Stimulated activated CD8-positive, alpha-beta memory T cell treated with anti-CD3 and anti-CD28 coated beads, Interleukin-2, amount 100 ng/mL, for 48 hours (primary cell): ENCODE results near the gene GNG12.

Experiments used
- DNase-seq, 2 donors: peaks; one replicate each; pipeline ENCODE4 v3.0.0-alpha.2; 2020; ENCODE audit warnings: low read depth in 2 of 2

The GNG12 gene

GRCh38 chr1:67832737-67833601 lies at the start of gene GNG12:
Gene GNG12, minus strand, starts transcription at chr1:67833467. Its CDS starts 125,781 bp downstream, at chr1:67707686.
- peak in 1 of 2 donors; percentile 10 for DNase-seq

DNA sequence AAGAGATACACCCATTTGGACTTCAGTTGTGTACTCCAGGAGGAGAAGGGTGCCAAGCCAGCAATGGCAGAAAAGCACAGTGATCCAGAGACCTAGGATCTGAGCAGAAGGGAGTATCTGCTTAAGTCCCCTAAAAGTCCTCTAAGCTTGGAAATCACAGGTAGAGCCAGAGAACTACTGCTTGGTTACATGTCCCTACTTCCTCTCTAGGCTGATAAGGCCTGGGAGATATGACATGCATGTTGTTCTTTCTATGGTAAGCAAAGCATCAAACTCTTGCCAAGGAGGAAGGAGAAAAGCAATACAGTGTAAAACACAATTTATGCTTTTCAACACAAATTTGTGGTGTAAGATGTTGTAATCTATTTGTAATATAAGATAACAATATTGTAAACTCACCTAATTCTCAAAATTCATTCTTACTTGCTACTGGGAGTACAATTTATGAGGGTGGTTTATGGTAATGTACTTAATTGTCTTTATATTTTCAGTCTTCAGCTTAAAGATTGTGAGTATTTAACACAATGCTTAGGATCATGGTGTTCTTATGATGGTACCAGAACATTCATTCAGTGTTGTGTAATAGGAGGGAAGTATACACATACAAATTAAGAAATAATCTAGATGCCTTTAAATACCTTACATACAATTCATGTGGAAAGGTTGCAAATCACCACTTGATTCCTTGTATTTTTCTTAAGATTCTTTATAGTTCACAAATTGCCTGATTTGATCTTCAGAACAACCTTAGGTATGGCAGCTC lies 49.1 kb upstream of the GNG12 start:
- no peak for DNase-seq

- no peak for DNase-seq
Measured at GRCh38 chr1:67880056-67880601, 46.9 kb upstream of the GNG12 start.

- DNase-seq = no peak
Measured at GRCh38 chr1:67879485-67879884, 46.2 kb upstream of the GNG12 start.

DNA sequence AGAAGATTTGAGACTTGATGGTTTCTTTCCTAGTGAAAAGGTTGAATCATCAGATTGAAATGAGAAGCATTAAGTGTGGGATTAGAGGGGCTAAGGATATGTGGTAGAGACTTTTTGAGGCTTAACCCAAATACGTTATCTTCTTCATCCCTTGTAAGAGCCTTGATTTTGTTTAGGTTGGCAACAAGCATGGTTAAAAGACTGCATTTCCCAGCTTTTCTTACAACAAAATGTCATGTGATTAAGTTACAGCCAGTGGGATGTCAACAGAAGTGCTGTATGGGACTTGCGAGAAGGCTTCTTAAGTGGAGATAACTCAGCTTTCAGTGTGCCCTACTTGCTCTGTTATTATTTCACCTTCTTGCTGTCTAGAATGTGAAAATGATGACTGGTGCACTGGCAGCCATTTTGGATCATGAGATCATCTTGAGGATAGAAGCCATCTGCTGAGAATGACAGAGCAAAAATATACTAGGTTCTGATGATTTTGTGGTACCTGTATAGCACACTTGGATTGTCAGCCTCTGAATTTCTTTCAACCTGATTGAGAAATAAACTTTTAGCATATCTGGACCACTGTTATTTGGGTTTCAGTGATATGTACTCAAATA lies 41.3 kb upstream of the GNG12 start:
- no peak for DNase-seq

DNA sequence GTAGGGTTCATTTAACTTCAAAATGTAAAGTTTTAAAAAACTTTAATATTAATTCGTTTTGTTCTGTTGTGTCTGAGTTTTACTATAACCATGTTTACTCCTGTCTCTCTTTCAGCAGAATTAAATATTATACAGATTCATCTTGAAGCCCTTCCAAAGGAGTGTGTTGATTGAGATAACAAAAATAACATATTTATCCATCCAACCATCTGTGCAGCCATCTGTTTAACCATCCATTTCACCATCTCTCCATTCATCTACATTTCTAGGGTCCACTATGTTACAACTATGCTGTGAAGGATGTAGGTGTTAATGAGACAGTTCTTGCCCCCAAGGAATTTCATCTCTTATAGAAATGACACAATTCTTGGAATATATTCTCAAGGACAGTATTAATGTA lies 36.0 kb upstream of the GNG12 start:
- DNase-seq = no peak

GRCh38 chr1:67863637-67864036 lies 30.4 kb upstream of the GNG12 start:
- DNase-seq = no peak

- DNase-seq = no peak
Measured at GRCh38 chr1:67862685-67863084, 29.4 kb upstream of the GNG12 start.

DNA sequence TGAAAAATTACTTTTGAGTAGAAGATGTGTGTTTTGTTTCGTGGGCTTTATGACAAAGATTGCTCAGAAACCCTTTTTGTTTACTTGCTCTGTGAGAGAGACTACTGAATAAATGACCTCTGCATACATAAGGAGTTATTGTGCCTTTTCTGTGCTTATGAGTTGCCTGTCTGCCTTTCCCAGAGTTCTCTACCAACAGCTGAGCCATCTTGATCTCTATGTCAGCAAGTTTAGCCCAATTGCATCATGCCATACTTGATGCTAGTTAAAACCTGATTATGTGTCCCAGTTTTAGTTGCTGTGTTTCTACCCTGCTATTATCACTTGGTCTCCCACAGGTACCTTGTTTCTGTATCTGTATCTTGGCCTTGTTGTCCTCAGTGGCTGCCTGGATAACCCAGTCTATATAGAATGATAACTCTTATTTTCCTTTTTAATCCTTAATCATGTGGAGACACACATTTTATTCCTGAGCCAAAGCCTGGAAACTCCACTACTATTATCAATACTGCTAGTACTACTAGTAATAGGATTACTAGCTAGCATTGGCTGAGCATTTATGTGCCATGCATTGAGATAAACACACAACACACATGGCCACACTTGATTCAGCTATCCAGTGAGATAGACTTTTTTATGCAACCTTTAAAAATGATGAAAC lies 28.7 kb upstream of the GNG12 start:
- DNase-seq = no peak

DNA sequence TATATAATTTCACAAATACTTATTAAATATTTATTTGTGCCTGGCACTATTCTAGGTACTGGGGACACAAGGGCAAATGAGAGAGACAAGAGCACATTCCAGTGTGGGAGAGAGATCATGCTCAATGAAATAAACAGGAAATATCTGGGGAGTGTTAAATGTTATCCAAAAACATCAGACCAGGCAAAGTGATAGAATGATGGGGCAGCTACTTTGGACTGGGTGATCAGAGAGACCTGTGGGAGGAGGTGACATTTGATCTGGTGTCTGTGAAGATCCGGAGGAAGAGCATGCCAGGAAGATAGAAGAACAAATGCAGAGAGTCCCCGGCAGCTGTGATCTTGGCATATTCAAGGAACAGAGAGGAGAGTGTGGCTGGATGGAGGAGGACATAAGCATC lies 27.5 kb upstream of the GNG12 start:
- no peak for DNase-seq

GRCh38 chr1:67856921-67857320 lies 23.7 kb upstream of the GNG12 start:
- no peak for DNase-seq

GRCh38 chr1:67855961-67856360 lies 22.7 kb upstream of the GNG12 start:
- no peak for DNase-seq

DNA sequence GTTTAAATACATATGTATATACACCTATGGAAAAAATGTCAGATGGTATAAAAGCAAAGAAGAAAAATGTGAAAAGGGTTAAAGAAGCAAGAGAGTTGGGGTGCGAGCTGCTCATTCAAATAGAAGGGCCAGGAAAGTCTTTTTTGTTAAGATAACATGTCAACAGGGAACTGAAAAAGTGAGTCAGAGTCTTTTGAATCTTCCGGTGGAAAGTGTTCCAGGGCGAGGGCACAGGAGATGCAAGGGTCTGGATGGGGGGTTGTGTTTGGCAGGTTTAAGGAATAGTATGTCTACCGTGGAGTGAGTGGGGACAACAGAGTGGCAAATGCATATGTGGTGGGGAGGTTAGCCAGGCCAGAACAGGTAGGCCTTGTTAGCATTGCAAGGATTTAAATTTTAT lies 22.2 kb upstream of the GNG12 start:
- no peak for DNase-seq

DNA sequence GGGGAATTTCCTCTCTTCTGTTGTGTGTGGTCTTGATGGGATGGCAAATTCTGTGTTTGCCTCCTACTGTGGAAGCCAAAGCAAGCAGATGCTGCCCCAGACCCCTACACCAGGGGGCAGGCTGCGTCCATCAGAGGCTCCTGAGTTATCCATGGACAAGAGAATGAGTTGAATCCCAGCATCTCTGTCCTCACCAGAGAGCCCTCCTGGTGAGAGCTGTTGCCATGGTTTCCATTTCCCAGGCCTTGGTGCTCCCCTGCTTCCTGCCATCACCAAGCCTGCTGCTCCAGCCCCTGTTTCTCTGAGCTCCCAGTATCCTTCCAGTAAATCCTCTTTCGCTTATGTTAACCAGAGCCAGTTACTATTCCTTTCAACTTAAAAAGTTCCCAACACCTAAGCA lies 20.4 kb upstream of the GNG12 start:
- no peak for DNase-seq

DNA sequence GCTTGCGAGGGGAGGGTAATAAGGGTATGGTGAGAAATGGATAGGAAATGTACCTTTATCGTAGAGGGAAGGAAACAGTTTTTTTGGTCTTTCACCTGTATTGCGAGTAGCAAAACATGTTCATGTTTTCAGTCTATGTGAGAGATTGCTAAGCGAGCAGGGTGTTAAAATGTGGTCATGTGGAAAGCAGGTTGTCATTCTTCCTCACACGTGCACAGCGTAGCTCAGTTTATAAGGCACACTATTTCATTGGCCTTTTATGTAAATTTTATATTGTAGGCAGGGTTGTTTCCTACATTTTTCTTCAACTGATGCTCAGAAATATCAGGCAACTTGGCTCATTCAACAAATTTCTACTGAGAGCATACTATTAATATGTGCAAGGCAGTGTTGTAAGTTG lies 18.5 kb upstream of the GNG12 start:
- no peak for DNase-seq

DNA sequence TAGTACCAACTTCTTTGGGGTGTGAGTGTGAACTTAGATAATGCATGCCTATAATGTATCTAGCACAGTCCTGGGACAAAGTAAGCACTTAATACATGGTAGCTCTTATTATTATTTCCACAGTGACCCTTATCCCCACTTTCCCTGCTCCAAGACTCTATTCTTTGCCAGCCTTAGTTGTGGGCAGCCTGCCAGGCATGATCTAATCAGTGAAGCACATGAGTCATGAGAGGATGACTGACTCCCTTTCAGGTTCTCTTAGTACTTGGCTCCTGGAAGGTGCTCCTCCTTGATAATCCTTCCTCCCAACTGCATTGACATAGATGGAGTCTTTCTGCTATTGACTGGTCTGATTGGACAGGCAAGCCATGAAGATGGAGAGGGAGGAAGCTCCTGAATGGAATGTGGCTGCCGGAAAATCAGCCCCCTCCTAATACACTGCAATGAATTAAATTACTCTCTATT lies 17.4 kb upstream of the GNG12 start:
- DNase-seq = no peak

GRCh38 chr1:67850151-67850551 lies 16.9 kb upstream of the GNG12 start:
- no peak for DNase-seq

- no peak for DNase-seq
Measured at GRCh38 chr1:67847466-67847865, 14.2 kb upstream of the GNG12 start.

DNA sequence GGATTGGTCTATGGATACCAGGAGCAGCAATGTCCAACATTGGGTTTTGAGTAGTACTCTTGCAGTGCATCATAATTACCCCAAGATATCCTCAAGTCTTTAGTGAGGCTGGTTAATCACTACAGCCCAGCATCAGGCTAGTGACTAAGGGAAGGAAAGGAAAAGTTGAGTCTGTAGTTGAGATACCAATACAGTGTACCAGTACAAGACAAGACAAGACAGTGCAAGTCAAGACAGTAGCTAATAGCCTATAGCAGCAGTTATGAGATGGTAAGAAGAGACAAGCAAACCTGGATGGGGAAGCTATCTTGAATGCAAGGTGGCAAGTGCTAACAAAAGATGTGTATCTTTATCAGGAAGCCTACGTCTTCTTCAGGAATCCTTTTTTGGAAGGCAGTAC lies 13.3 kb upstream of the GNG12 start:
- no peak for DNase-seq

DNA sequence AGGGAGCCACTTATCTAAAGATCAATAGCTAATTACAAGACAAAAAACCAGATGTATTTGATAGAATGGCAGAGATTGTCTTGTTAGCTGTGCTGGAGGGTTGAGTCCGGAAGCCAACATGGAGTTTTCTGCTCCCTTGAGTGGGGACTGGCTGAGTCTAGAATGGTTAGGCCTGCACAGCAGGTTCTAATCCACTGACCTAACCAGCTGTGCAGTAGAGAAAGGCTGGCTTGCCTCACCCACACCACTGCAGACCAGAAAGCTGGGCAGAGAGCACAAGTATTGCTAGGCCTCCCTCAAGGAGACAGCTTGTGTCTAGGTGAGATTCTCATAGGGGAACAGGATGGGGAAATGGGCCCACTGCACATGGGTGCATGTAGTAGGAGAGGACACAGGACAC lies 11.7 kb upstream of the GNG12 start:
- no peak for DNase-seq

DNA sequence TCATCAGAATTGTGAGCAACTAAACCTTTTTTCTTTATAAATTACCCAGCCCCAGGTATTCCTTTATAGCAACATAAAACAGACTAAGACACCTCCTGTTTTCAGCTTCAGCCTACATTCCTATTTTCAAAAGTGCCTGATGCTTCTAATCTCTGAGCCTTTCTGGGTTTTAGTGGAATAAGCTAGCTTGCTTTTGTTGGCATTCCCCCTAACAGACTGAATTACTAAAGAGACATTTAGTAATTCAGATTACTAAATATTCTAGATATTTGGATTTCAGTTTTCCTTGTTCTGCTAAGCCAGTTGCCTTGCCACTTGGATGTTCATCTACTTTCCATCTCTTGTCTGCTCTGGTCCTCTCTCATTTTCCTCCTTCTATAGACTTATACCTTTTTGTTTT lies 10.5 kb upstream of the GNG12 start:
- DNase-seq = no peak

GRCh38 chr1:67843331-67843730 lies 10.1 kb upstream of the GNG12 start:
- no peak for DNase-seq
